Hepatocyte (in vitro differentiated cells): Measurements from ENCODE around the gene DNAH5.

Experiments
- EZH2 ChIP-seq: fragments of 200-600 bp; sonication (generic); IDR thresholded peaks from 2 replicates; pipeline ENCODE4 v1.6.1; 2016; ENCODE audit warnings: antibody characterized with exemption, mild to moderate bottlenecking, borderline replicate concordance
- EZH2phosphoT487 ChIP-seq: fragments of 200-600 bp; sonication (generic); IDR thresholded peaks from one replicate; pipeline ENCODE4 v1.6.1; 2018; ENCODE audit warnings: antibody characterized with exemption, mild to moderate bottlenecking, low read depth, moderate library complexity; ENCODE audit not compliant: unreplicated experiment, severe bottlenecking
- TF ChIP-seq, protein P1 (sequence below): fragments of 200-600 bp; sonication (generic); IDR thresholded peaks from 2 replicates; pipeline ENCODE4 v1.5.1; 2016; ENCODE audit warnings: antibody characterized with exemption, mild to moderate bottlenecking; ENCODE audit not compliant: poor library complexity

DNA sequence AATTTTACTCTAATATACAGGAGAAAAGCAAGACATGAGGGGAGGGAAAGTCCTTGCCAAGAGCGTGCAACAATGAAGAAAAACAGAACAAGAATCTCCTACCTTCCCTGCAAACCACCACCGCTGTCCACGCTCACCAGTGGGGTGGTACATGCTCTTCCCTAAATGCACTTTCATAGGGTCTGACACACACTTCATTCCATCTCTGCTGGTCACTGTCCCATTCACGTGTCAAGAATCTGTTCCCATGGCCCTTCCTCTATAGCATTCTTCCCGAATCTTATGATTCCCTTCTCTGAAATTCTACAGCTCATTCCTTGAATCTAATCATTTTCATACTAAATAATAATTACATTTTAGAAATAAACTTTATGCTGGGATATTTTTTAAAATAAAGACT is 11.4 kb upstream of the DNAH5 start:
- TF ChIP-seq, protein P1, sequence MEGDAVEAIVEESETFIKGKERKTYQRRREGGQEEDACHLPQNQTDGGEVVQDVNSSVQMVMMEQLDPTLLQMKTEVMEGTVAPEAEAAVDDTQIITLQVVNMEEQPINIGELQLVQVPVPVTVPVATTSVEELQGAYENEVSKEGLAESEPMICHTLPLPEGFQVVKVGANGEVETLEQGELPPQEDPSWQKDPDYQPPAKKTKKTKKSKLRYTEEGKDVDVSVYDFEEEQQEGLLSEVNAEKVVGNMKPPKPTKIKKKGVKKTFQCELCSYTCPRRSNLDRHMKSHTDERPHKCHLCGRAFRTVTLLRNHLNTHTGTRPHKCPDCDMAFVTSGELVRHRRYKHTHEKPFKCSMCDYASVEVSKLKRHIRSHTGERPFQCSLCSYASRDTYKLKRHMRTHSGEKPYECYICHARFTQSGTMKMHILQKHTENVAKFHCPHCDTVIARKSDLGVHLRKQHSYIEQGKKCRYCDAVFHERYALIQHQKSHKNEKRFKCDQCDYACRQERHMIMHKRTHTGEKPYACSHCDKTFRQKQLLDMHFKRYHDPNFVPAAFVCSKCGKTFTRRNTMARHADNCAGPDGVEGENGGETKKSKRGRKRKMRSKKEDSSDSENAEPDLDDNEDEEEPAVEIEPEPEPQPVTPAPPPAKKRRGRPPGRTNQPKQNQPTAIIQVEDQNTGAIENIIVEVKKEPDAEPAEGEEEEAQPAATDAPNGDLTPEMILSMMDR, result no peak
- TF ChIP-seq EZH2phosphoT487 (no peak), EZH2 (no peak)
